Vagina (tissue), 2 donors: ENCODE data around the gene VENTX.

ENCODE experiments used
- CTCF ChIP-seq, 3 experiments: fragments of 450-650 bp in 2 of 3; fragments of 200-600 bp in 1 of 3; sonication (generic) in 1 of 3; IDR thresholded peaks; one replicate each; pipeline ENCODE4 v1.5.1; 2017 to 2019; ENCODE audit warnings: antibody characterized with exemption in 3 of 3, mild to moderate bottlenecking in 2 of 3, moderate library complexity in 2 of 3
- POLR2A ChIP-seq, 2 donors: fragments of 450-650 bp; IDR thresholded peaks; one replicate each; pipeline ENCODE4 v1.6.1; 2017; ENCODE audit warnings: antibody characterized with exemption in 2 of 2, mild to moderate bottlenecking in 2 of 2, moderate library complexity in 2 of 2

- TF ChIP-seq CTCF (IDR thresholded peaks at IDR 0.05) (no peak), POLR2A (IDR thresholded peaks at IDR 0.05) (no peak)
These were observed 780 bp downstream of the VENTX start for GRCh38 chr10:133238466-133238804.
